Hematopoietic multipotent progenitor cell treated with erythropoietin and hydrocortisone succinate and interleukin-3 and kit ligand, for 17 days (in vitro differentiated cells): Measurements from ENCODE around the gene MEPCE.
"Not testable (repeated sequence)": the region's sequence is repeated elsewhere in the genome, so short reads cannot be mapped to it uniquely, and the experiment has no call there.

ENCODE experiments used
- DNase-seq: peaks from one replicate; pipeline ENCODE4 v3.0.0-alpha.2; 2015; ENCODE audit warnings: low spot score

Gene MEPCE

GRCh38 chr7:100433592-100434296 is 4.1 kb downstream of the MEPCE start:
- DNase-seq = peak; percentile 13

- DNase-seq = no peak
These were observed 4.9 kb downstream of the MEPCE start for GRCh38 chr7:100434297-100435144.

- DNase-seq = peak; percentile 47
These were observed 6.0 kb downstream of the MEPCE start for GRCh38 chr7:100435401-100436304.

GRCh38 chr7:100437150-100438100 is 7.8 kb downstream of the MEPCE start:
- DNase-seq = no peak

GRCh38 chr7:100438172-100438571 is 8.5 kb downstream of the MEPCE start:
- no peak for DNase-seq

GRCh38 chr7:100438731-100439130 is 9.1 kb downstream of the MEPCE start:
- not testable (repeated sequence) for DNase-seq

- not testable (repeated sequence) for DNase-seq
These were observed 9.6 kb downstream of the MEPCE start for GRCh38 chr7:100439244-100439643.

- DNase-seq = no peak
These were observed 12.3 kb downstream of the MEPCE start for GRCh38 chr7:100441641-100442535.

GRCh38 chr7:100443096-100443840 is 13.6 kb downstream of the MEPCE start:
- no peak for DNase-seq

- no peak for DNase-seq
These were observed 15.0 kb downstream of the MEPCE start for GRCh38 chr7:100444311-100445278.

GRCh38 chr7:100446040-100446439 is 16.4 kb downstream of the MEPCE start:
- no peak for DNase-seq

- not testable (repeated sequence) for DNase-seq
These were observed 17.7 kb downstream of the MEPCE start for GRCh38 chr7:100447363-100447762.

GRCh38 chr7:100449190-100449795 is 19.7 kb downstream of the MEPCE start:
- DNase-seq = no peak

- no peak for DNase-seq
These were observed 22.9 kb downstream of the MEPCE start for GRCh38 chr7:100452513-100452912.

GRCh38 chr7:100453854-100454253 is 24.2 kb downstream of the MEPCE start:
- not testable (repeated sequence) for DNase-seq

GRCh38 chr7:100455206-100455605 is 25.6 kb downstream of the MEPCE start:
- DNase-seq = no peak

- DNase-seq = no peak
These were observed 26.9 kb downstream of the MEPCE start for GRCh38 chr7:100456562-100456961.

GRCh38 chr7:100457033-100457432 is 27.4 kb downstream of the MEPCE start:
- DNase-seq = no peak
